Loucy (cell line): ENCODE measurements around the gene CENPN.

Experiments used
- H2AFZ ChIP-seq: fragments of 200-600 bp; sonication (generic); 2 replicates; pipeline ENCODE4 v1.6.0; 2016; ENCODE audit warnings: antibody characterized with exemption, mild to moderate bottlenecking, low read length, moderate library complexity
- H3F3A ChIP-seq: fragments of 200-600 bp; 2 replicates; pipeline ENCODE4 v1.6.0; 2016; ENCODE audit warnings: antibody characterized with exemption, low read depth, mild to moderate bottlenecking
- H3K27me3 ChIP-seq: fragments of 200-600 bp; sonication (generic); 2 replicates; pipeline ENCODE4 v1.6.1; 2014; ENCODE audit warnings: low read length, mild to moderate bottlenecking; ENCODE audit not compliant: insufficient read depth, poor library complexity, severe bottlenecking
- H3K36me3 ChIP-seq: fragments of 200-600 bp; sonication (generic); 2 replicates; pipeline ENCODE4 v1.6.1; 2016; ENCODE audit warnings: low read length; ENCODE audit not compliant: insufficient read depth
- H3K4me1 ChIP-seq: fragments of 200-600 bp; sonication (generic); 2 replicates; pipeline ENCODE4 v1.5.1; 2014; ENCODE audit warnings: low read length, mild to moderate bottlenecking; ENCODE audit not compliant: insufficient read depth, poor library complexity, severe bottlenecking
- H3K4me2 ChIP-seq: fragments of 200-600 bp; sonication (generic); 2 replicates; pipeline ENCODE4 v1.6.0; 2014; ENCODE audit warnings: antibody characterized with exemption, low read length, low read depth, mild to moderate bottlenecking; ENCODE audit not compliant: poor library complexity, severe bottlenecking
- H3K4me3 ChIP-seq: fragments of 200-600 bp; sonication (generic); 2 replicates; pipeline ENCODE4 v1.5.1; 2014; ENCODE audit warnings: low read length, mild to moderate bottlenecking, mixed read lengths; ENCODE audit not compliant: poor library complexity, severe bottlenecking
- H3K79me2 ChIP-seq: fragments of 200-600 bp; sonication (generic); 2 replicates; pipeline ENCODE4 v1.6.1; 2014; ENCODE audit warnings: low read length; ENCODE audit not compliant: insufficient read depth
- H3K9ac ChIP-seq: fragments of 200-600 bp; sonication (generic); 2 replicates; pipeline ENCODE4 v1.6.0; 2014; ENCODE audit warnings: mild to moderate bottlenecking, low read depth, low read length, moderate library complexity; ENCODE audit not compliant: poor library complexity, severe bottlenecking
- H3K9me2 ChIP-seq: fragments of 200-600 bp; sonication (generic); replicated peaks from 2 replicates; pipeline ENCODE4 v1.6.1; 2016; ENCODE audit warnings: low read depth, low read length, mixed read lengths
- H3K9me3 ChIP-seq: fragments of 200-600 bp; sonication (generic); 2 replicates; pipeline ENCODE4 v1.6.1; 2014; ENCODE audit warnings: mild to moderate bottlenecking, antibody characterized with exemption, low read length, low read depth; ENCODE audit not compliant: insufficient read depth
- H4K20me1 ChIP-seq: fragments of 200-600 bp; sonication (generic); 2 replicates; pipeline ENCODE4 v1.6.0; 2014; ENCODE audit warnings: antibody characterized with exemption, low read length, mild to moderate bottlenecking; ENCODE audit not compliant: insufficient read depth, poor library complexity, severe bottlenecking
- CTCF ChIP-seq: fragments of 200-600 bp; sonication (generic); conservative IDR thresholded peaks from 2 replicates; pipeline ENCODE4 v1.5.1; 2014; ENCODE audit warnings: mild to moderate bottlenecking, antibody characterized with exemption, low read length
- EZH2phosphoT487 ChIP-seq: fragments of 200-600 bp; IDR thresholded peaks from 2 replicates; pipeline ENCODE4 v1.6.1; 2018; ENCODE audit warnings: antibody characterized with exemption, mild to moderate bottlenecking, moderate library complexity, borderline replicate concordance

The CENPN gene

GRCh38 chr16:80981103-80981502, 25.9 kb upstream of the CENPN start:
- TF ChIP-seq CTCF (no peak), EZH2phosphoT487 (no peak)
- Histone ChIP-seq H3K9me2 (no peaks in the 10 kb centered on the region), H2AFZ (no peak overlapping the region), H3K27me3 (no peaks in the 10 kb centered on the region), H3K4me3 (no peak overlapping the region), H3K36me3 (peaks cover 32% of the 10 kb centered on the region), H3K9ac (no peak overlapping the region), H3K79me2 (peaks cover 39% of the 10 kb centered on the region), H3F3A (no peaks in the 10 kb centered on the region), H4K20me1 (peaks cover 8% of the 10 kb centered on the region), H3K9me3 (no peaks in the 10 kb centered on the region), H3K4me1 (peaks cover 9% of the 10 kb centered on the region), H3K4me2 (no peak overlapping the region)

GRCh38 chr16:80982646-80983045, 24.4 kb upstream of the CENPN start:
- H3K4me1 ChIP-seq = peaks cover 10% of the 10 kb centered on the region
- no peak overlapping the region for H2AFZ ChIP-seq
- H3K36me3 ChIP-seq = peaks cover 24% of the 10 kb centered on the region
- no peaks in the 10 kb centered on the region for H3K9me2 ChIP-seq
- H3K4me3 ChIP-seq = no peak overlapping the region
- H3K9ac ChIP-seq = no peak overlapping the region
- TF ChIP-seq CTCF (no peak), EZH2phosphoT487 (no peak)
- H3F3A ChIP-seq = no peaks in the 10 kb centered on the region
- H4K20me1 ChIP-seq = peaks cover 6% of the 10 kb centered on the region
- peaks cover 52% of the 10 kb centered on the region for H3K79me2 ChIP-seq
- no peaks in the 10 kb centered on the region for H3K27me3 ChIP-seq
- H3K9me3 ChIP-seq = no peaks in the 10 kb centered on the region
- no peak overlapping the region for H3K4me2 ChIP-seq

GRCh38 chr16:80984124-80984892, 22.7 kb upstream of the CENPN start:
- Histone ChIP-seq H3K4me3 (no peak overlapping the region), H3K9ac (no peak overlapping the region), H3K36me3 (peaks cover 13% of the 10 kb centered on the region), H3K4me1 (peaks cover 10% of the 10 kb centered on the region), H3K4me2 (no peak overlapping the region), H3F3A (no peaks in the 10 kb centered on the region), H3K9me2 (no peaks in the 10 kb centered on the region), H2AFZ (no peak overlapping the region), H3K27me3 (no peaks in the 10 kb centered on the region), H3K79me2 (peaks cover 59% of the 10 kb centered on the region), H3K9me3 (no peaks in the 10 kb centered on the region), H4K20me1 (peaks cover 6% of the 10 kb centered on the region)
- TF ChIP-seq EZH2phosphoT487 = no peak
- no peak for TF ChIP-seq CTCF
